ENCODE results near the gene IGFBP6. TPM values are rescaled to one million over a fixed set of nuclear protein-coding genes. Genes with fewer than 3 reads are reported as not detected.
A peak's percentile ranks its signal among the peaks of the same experiment; 100 is the strongest.

Gene IGFBP6
- total and polyA plus RNA-seq, 9 of the 15 experiments (the other 6 are each of a cell fraction or from before 2014, with no cell fraction given) = 0.15 to 1.4 (median 0.54) TPM

GRCh38 chr12:53054112-53054878 lies 43.2 kb upstream of the IGFBP6 start (continued):
- no peak for TF ChIP-seq HIVEP1 (CRISPR knock-in tag; IDR thresholded peaks at IDR 0.05)
- TF ChIP-seq ZKSCAN3 (CRISPR knock-in tag; IDR thresholded peaks at IDR 0.05) = no peak
- TF ChIP-seq CBFA2T2 (conservative IDR thresholded peaks at IDR 0.05) = no peak
- peak; percentile 47; the same call in 1 of the 2 replicates for TF ChIP-seq JUND (IDR thresholded peaks at IDR 0.05; ENCODE audit: borderline replicate concordance, low read depth, low read length)
- peak; percentile 36; the same call in 1 of the 3 replicates for TF ChIP-seq JUND (tag; IDR thresholded peaks at IDR 0.05; ENCODE audit: borderline replicate concordance, low read depth, low read length)
- 0 out of 2 replicates have a peak, but pooled peaks have one; percentile 49 for TF ChIP-seq ZNF175 (CRISPR knock-in tag; IDR thresholded peaks at IDR 0.05; ENCODE audit: low read depth)
- TF ChIP-seq RBBP5 (IDR thresholded peaks at IDR 0.05; ENCODE audit: borderline replicate concordance, insufficient read depth, low read length, poor library complexity, severe bottlenecking) = peak; percentile 36
- peak; percentile 26; the same call in 1 of the 2 replicates for TF ChIP-seq CXXC5 (CRISPR knock-in tag; IDR thresholded peaks at IDR 0.05)
- peak; percentile 46 for TF ChIP-seq EGR1 (conservative IDR thresholded peaks at IDR 0.05)
- peak; percentile 66; the same call in 1 of the 2 replicates for TF ChIP-seq PHF8 (IDR thresholded peaks at IDR 0.05; ENCODE audit: borderline replicate concordance, low read length)
- peak; percentile 73 for TF ChIP-seq MAX (CRISPR knock-in tag; IDR thresholded peaks at IDR 0.05)
- no peak for TF ChIP-seq HOMEZ (CRISPR knock-in tag; IDR thresholded peaks at IDR 0.05)
- TF ChIP-seq, protein P1, sequence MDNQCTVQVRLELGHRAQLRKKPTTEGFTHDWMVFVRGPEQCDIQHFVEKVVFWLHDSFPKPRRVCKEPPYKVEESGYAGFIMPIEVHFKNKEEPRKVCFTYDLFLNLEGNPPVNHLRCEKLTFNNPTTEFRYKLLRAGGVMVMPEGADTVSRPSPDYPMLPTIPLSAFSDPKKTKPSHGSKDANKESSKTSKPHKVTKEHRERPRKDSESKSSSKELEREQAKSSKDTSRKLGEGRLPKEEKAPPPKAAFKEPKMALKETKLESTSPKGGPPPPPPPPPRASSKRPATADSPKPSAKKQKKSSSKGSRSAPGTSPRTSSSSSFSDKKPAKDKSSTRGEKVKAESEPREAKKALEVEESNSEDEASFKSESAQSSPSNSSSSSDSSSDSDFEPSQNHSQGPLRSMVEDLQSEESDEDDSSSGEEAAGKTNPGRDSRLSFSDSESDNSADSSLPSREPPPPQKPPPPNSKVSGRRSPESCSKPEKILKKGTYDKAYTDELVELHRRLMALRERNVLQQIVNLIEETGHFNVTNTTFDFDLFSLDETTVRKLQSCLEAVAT (IDR thresholded peaks at IDR 0.05) = peak in 1 of 2 experiments; percentile 78; a peak in 1 of 4 replicates
- TF ChIP-seq, protein P2, sequence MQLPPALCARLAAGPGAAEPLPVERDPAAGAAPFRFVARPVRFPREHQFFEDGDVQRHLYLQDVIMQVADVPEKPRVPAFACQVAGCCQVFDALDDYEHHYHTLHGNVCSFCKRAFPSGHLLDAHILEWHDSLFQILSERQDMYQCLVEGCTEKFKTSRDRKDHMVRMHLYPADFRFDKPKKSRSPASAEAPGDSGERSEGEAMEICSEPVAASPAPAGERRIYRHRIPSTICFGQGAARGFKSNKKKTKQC (CRISPR knock-in tag; IDR thresholded peaks at IDR 0.05) = no peak
- peak; percentile 86 to 89 for TF ChIP-seq NRF1 (conservative IDR thresholded peaks at IDR 0.05 in 1 of 2, IDR thresholded peaks at IDR 0.05 in 1 of 2)
- peak; percentile 82 for TF ChIP-seq ZEB2 (IDR thresholded peaks at IDR 0.05)
- TF ChIP-seq SOX6 (IDR thresholded peaks at IDR 0.05) = peak; percentile 16; the same call in 1 of the 2 replicates
- TF ChIP-seq GTF2B (IDR thresholded peaks at IDR 0.05; ENCODE audit: extremely low read depth, insufficient read length) = no peak
- no peak for TF ChIP-seq PTTG1 (tag; IDR thresholded peaks at IDR 0.05; ENCODE audit: low read depth)
